Upper lobe of right lung (tissue), 1 donor: ENCODE data around the gene CIZ1. TPM values are rescaled to one million over a fixed set of nuclear protein-coding genes. Genes with fewer than 3 reads are reported as not detected.

Source experiments
- ATAC-seq: fragments of 200-7000 bp; cut with Tn5 transposase; one replicate; pipeline ENCODE4 v1.9.1; 2020; ENCODE audit warnings: mild to moderate bottlenecking, moderate library complexity
- DNase-seq: peaks from one replicate; pipeline ENCODE4 v3.0.0-alpha.2; 2020
- H3K27ac ChIP-seq: fragments of 200-600 bp; one replicate; pipeline ENCODE4 v1.8.0; 2022
- H3K27me3 ChIP-seq: fragments of 200-600 bp; one replicate; pipeline ENCODE4 v1.8.0; 2022; ENCODE audit warnings: mild to moderate bottlenecking
- H3K36me3 ChIP-seq: fragments of 200-600 bp; one replicate; pipeline ENCODE4 v1.8.0; 2022
- H3K4me1 ChIP-seq: fragments of 200-600 bp; one replicate; pipeline ENCODE4 v1.8.0; 2022
- H3K4me3 ChIP-seq: fragments of 200-600 bp; one replicate; pipeline ENCODE4 v1.8.0; 2022; ENCODE audit warnings: mild to moderate bottlenecking
- H3K9me3 ChIP-seq: fragments of 200-600 bp; one replicate; pipeline ENCODE4 v1.8.0; 2022
- CTCF ChIP-seq: fragments of 200-600 bp; IDR thresholded peaks from one replicate; pipeline ENCODE4 v1.8.0; 2022; ENCODE audit warnings: antibody characterized with exemption
- intact Hi-C: fragments of 100-400 bp; cut with DNase I; formaldehyde crosslinking; loops from one replicate; pipeline ENCODE4 v1.11.0; 2022
- total RNA-seq: library from RNA; stranded (reverse); fragmentation: NEBNext Ultra II Directional; extraction: Animal tissue kit (Norgen Biotek cat#: 25700); gene quantifications from one replicate; pipeline ENCODE4 v1.2.1, GENCODE V29; 2021
- donor health status: DM: no; HTN: yes; CAD: no; lungs with severe emphysema.

Gene CIZ1
- total RNA-seq, 1 donor from 2014 or later, result 107 TPM

- intact Hi-C loops, result no loop called here
- TF ChIP-seq CTCF, result no peak
- H3K27me3 ChIP-seq, result no peaks in the 10 kb centered on the region
- DNase-seq (no peak), ATAC-seq (no peak)
- peaks cover 36% of the 10 kb centered on the region for H3K36me3 ChIP-seq
- peaks cover 16% of the 10 kb centered on the region for H3K4me1 ChIP-seq
- H3K9me3 ChIP-seq, result no peaks in the 10 kb centered on the region
- H3K4me3 ChIP-seq, result no peak overlapping the region
- no peak overlapping the region for H3K27ac ChIP-seq
Observed at GRCh38 chr9:128123451-128124080, 67.8 kb downstream of the CIZ1 start.

DNA sequence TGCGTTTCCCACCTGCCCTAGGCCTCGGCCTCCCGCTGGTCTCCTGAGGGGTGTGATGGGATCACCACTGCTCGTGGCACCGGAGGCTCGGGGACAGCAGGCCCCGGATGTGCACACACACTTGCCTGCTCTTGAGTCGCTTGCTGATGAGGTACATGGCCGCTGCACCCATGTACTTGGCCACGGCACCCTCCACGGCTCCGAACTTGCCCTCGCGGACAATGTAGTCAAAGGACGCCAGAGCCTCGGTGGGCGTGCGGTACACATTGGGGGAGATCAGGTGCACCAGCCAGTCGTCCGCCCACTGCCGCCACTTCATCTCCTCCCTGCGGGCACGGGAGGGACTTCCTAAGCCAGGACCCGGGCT lies 68.6 kb downstream of the CIZ1 start:
- peaks cover 36% of the 10 kb centered on the region for H3K36me3 ChIP-seq
- H3K9me3 ChIP-seq, result no peaks in the 10 kb centered on the region
- intact Hi-C loops, result no loop called here
- DNase-seq (no peak), ATAC-seq (no peak)
- H3K4me1 ChIP-seq, result peaks cover 21% of the 10 kb centered on the region
- no peaks in the 10 kb centered on the region for H3K27me3 ChIP-seq
- H3K27ac ChIP-seq, result no peak overlapping the region
- TF ChIP-seq CTCF, result no peak
- H3K4me3 ChIP-seq, result no peak overlapping the region

DNA sequence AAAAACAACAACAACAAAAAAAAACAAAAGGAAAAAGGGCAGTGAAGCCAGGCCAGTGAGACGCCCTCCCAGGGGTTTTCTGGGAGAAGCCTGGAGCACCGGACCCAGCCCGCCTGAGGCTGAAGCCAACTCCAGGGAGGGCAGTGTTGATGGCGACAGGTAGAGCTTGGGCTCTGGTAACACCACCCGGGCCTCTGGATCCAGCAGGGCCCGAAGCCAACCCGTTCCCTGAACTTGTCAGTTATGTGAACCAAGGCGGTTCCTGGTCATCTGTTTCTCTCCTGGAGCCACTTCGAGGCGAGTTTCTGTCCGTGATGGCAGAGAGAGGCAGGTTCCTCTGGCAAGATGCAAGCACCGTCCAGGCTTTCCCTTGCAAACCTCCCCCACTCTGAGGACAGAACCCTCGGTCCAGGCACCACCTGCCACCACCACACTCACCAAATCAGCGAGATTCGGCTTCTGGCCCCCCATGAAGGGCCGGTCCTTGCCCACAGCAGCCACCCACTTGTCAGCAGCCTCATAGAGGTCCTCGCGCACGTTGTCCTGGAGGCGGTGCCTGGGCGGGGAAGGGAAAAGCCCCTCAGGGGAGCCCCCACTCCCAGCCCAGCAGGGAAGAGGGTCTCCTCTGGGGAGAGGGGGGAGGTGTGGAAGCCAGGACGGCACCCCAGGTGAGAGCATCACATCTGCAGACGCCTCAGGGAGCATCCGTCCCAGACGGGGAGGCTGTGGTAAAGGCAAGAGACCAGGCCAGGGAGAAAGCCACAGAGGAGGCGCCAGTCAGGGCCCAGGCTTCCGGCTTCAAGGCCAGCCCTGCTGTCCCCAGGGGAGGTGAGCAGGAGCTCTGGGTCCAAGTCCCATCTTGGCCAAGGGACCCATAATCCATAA lies 69.2 kb downstream of the CIZ1 start:
- H3K4me1 ChIP-seq, result peaks cover 22% of the 10 kb centered on the region
- peaks cover 36% of the 10 kb centered on the region for H3K36me3 ChIP-seq
- H3K4me3 ChIP-seq, result no peak overlapping the region
- DNase-seq, result no peak
- intact Hi-C loops, result no loop called here
- TF ChIP-seq CTCF, result no peak
- no peaks in the 10 kb centered on the region for H3K9me3 ChIP-seq
- H3K27ac ChIP-seq, result no peak overlapping the region
- H3K27me3 ChIP-seq, result no peaks in the 10 kb centered on the region
- no peak for ATAC-seq

GRCh38 chr9:128121466-128121810 lies 69.9 kb downstream of the CIZ1 start:
- Histone ChIP-seq H3K27ac (no peak overlapping the region), H3K9me3 (no peaks in the 10 kb centered on the region), H3K36me3 (peaks cover 36% of the 10 kb centered on the region), H3K4me1 (peaks cover 17% of the 10 kb centered on the region), H3K27me3 (no peaks in the 10 kb centered on the region), H3K4me3 (no peak overlapping the region)
- no peak for ATAC-seq
- intact Hi-C loops, result no loop called here
- no peak for TF ChIP-seq CTCF
- DNase-seq, result no peak

DNA sequence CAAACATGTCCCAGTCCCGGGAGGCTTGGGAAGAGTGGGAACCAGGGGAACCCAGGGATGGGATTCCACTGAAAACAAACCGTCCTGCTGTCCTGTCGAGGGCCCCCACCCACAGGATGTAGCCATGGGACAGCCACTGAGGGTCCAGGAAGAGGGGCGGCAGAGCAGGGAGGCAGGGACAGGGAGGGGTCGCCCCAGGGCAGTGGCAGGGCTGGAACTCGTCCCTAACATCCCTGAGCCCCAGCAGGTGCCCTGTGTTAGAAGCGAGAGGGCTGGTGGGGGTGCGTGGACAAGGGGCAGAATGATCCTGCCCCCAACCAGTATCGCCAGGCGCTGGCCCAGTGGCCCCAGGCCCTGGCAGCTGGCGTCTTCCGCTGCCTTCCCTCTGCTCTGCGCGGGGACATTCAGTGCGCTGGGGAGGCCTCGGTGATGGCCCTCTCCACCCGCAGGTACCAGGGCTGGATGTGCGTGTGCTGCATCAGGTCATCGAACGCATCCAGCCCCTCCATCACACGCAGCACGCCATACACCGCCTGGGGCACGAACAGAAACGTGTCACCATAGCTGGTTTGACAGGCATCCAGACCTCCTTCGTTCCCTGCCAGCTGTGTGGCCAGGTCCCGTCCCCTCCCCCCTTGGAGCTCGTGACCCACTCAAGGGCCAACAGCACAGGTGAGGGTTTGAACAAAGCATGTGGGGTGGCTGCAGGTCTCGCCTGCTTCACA lies 70.5 kb downstream of the CIZ1 start:
- H3K9me3 ChIP-seq, result no peaks in the 10 kb centered on the region
- H3K36me3 ChIP-seq, result peaks cover 36% of the 10 kb centered on the region
- intact Hi-C loops, result no loop called here
- ATAC-seq, result no peak
- H3K4me1 ChIP-seq, result peaks cover 15% of the 10 kb centered on the region
- H3K27me3 ChIP-seq, result no peaks in the 10 kb centered on the region
- TF ChIP-seq CTCF, result no peak
- H3K4me3 ChIP-seq, result no peak overlapping the region
- no peak for DNase-seq
- H3K27ac ChIP-seq, result no peak overlapping the region
